HG02759 (cell line): ENCODE results near the gene ZNF354C.

Experiments used
- ATAC-seq: cut with Tn5 transposase; IDR thresholded peaks from one replicate; pipeline ENCODE4 v1.9.1; 2021; ENCODE audit warnings: mild to moderate bottlenecking, moderate library complexity; ENCODE audit not compliant: unreplicated experiment

The ZNF354C gene

DNA sequence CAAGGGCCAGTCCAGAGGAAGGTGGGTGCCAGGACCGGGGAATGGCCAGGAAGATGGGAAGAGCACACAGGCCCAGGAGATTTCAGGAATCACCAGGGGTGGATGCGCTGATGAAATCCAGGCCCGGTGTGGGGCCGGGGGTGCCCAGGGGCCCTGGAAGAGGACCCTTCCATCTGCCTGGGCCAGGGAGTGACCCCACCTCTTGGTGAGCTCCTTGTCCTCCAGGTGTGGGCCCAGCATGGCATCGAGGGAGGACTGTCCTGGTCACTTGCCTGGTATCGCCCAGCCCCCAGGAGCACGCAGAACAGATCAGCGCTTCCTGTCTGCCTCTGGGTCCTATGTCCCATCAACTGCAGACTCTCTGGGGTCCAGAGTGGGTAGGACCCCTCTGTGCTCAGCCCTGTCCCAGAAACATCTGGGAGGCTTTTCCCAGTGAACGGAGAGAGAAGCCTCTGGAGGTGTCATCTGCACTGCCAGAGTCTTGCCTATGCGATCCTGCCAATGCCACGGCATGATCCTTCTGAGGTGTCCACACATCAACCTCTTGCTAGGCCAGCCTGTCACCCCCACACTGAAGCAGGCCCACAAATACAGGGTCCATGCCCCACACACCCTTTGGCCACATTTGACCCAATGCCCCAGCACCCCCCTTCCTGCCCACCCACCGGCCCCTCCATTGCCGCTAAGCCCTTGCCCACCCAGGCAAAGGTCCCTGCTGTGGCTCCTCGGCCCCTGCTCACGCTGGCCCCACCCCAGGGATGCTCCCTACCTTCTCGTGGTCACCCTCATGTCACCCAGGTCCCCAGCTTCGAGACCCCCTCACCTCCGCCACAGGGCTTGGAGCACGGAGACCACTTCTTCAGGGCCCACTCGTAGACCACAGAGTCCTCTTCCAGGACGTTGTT, 67.2 kb downstream of the ZNF354C start:
- ATAC-seq = no peak

DNA sequence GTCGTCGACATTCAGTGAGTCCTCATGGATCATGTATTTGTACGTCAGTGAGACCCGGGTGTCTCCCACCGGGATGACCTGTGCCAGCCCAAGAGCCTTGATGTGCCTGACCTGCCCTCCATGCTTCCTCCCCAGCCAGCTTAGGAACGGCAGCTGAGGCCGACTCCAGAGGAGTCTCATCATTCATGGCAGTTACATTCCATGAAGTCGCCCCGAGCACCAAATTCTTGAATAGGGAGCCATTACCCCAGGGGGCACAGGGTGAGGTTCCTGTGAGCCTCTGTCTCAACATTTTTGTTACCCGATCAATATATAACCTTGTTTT, 67.8 kb downstream of the ZNF354C start:
- ATAC-seq = no peak

DNA sequence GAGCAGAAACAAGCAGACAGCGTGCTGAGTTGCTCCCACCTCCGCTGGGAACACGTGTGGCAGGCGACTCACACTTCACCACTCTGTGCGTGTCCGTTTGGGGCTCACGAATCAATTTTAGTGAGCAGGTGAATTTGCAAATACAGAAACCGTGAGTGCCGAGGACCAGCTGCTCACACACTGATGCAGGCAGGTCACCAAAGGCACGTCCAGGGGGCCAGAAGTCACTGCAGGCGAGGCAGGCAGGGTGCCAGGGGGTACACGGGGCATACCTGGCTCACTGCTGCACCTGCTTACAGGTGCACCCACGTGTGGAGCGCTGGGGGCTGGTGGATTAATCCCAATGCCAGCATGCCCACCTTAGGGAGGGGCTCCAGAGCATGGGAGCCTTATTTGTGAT, 68.8 kb downstream of the ZNF354C start:
- ATAC-seq = no peak

DNA sequence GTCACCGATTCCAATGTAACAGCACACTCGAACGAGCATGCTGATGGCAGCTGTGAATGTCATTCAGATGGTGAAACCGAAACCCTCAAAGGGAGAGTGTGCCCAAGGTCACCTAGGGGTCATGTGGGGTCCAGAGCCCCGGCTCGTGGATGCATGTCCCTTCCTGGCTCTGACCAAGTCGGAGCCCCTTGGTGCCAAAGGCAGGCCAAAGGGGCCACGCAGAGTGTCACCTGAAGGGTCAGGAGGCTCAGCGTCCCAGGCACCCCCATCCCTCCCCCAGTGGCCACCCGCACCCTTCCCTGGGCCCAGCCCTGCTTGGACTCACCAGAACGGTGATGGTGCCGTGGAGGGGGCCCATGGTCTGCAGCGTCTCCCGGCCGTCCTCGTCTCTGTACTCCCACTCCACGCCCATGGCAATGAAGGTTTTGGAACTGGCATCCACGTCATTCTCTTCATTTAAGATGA, 69.5 kb downstream of the ZNF354C start:
- ATAC-seq = no peak

DNA sequence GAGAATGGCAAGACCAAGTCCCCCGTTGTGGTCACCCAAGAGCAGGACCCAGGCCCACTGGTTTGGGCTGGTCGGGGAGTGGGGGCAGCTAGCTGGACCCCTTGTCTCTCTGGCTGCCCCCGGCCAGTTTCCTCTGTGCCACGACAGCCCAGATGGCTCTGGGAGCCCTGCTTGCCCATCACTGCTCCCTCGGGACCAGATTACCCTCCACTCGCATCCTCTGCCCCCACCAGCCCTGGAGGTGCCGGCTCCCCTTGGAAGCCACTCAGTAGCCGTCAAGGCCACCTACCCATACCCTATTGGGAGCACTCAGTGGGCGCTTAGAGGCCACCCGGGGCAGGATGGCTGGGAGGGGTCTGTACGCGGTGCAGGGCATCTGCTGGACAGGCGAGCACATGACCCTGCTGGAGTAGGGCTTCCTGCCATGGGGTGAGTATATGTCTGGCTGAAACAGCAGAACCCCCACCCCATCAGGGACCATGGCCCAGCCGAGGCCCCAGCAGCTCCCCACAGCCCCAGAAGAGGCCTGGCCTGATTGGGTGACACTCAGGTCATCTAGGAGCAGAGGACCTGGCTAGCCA, 70.0 kb downstream of the ZNF354C start:
- no peak for ATAC-seq

DNA sequence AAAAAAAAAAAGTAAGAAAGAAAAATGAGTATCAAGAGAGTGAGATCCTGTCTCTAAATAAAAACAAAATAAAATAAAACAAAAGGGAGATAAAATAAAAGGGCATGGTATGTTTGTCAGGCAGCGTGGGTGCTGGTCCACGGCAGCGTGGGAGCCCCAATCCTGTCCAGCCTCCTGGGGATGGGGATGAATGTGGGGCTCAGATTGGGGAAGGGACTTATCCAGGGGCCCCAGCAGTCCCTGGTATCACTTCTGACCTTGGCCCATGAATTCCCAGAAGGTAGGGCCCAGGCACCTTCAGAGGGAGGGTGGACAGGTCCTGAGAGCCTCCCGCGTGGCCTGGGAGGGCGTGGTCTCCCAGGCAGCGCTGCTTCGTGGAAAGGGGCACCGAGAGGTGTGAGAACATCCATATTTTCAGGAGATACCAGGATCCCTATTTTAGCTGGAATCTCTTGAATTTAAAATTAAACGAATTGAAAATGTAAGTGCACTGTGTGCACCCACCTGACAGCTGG, 71.2 kb downstream of the ZNF354C start:
- no peak for ATAC-seq

DNA sequence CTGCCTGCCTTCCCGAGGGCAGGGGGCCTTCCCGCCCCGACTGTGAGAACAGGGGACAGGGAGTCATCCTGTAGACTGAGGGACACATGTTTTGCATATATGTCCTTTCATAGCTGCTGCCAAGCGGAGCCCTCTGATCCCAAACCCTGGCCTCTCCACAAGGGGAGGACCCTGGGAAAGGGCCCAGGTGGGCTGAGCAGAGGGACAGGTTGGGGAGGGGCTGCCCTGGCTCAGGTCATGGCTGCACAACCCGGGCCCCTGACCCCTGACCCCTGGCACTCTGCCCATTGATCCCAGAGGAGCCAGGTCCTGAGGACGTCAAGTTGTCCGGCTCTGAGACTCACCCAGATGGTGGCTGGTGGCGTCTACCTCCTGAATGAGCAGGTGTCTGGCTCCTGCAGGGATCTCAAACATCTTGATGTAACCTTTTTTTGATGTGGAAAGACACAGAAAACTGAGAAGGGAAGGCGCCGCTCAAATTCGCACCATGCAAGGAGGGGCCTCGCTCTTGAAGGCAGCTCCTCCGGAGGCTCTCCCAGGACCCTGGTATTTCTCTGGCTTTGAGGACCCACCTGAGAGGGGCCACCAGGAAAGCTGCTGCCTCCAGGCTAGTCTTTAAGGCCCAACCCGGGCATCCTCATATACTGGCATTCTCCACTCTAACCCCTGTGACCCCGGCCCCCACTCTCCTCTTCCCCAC, 71.9 kb downstream of the ZNF354C start:
- no peak for ATAC-seq

DNA sequence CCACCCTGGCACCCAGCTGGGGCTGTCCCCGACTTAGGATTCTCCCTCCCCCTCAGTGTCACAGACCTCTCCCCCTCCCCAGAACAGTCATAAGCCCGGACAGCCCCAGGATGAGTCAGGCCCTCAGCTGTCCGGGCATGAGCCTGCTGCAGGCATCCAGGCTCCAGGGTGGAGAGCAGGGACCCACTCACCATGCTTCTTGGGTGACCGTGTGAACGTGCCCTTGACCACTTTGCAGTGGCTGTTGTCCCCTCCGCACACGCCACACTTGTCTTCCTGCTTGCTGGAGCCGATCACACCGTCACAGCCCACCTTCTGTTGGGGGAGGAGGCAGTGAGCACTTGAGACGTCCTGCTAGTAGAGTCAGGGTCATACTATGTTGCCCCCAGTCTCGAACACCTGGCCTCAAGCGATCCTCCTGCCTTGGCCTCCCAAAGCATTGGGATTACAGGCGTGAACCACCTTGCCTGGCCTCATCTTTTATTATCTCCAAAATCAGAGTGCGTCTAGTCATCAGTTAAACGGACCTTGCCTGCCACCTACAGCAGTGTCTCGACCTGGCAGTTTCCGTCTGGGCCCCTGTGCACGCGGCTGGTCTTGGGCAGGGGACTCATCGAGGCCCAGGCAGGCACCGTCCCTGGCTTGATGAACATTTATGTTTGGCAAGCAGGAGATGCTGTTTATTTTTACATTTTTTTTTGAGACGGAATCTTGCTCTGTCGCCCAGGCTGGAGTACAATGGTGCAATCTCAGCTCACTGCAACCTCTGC, 72.6 kb downstream of the ZNF354C start:
- no peak for ATAC-seq
